ENCODE data around the gene DOHH. TPM values are rescaled to one million over a fixed set of nuclear protein-coding genes. Genes with fewer than 3 reads are reported as not detected.

DOHH gene
- total RNA-seq, 4 donors from 2014 or later, result 1.2 to 10.4 (median 4.7) TPM

- no peak for DNase-seq
- intact Hi-C loops (cut with DNase I; ENCODE audit: low total_unique reads), result no loop called here
- no peak for TF ChIP-seq POLR2A (IDR thresholded peaks at IDR 0.05)
- no peak for TF ChIP-seq CTCF (IDR thresholded peaks at IDR 0.05)
- Histone ChIP-seq H3K27me3 (no peaks in the 10 kb centered on the region), H3K4me1 (peaks cover 0 to 4% of the 10 kb centered on the region in 2 donors), H3K9me3 (no peaks in the 10 kb centered on the region), H3K27ac (peak overlapping the region; percentile 61 to 63), H3K36me3 (no peaks in the 10 kb centered on the region), H3K4me3 (no peak overlapping the region)
Measured at GRCh38 chr19:3442487-3443071, 57.9 kb downstream of the DOHH start.

- TF ChIP-seq POLR2A (IDR thresholded peaks at IDR 0.05) (no peak), CTCF (IDR thresholded peaks at IDR 0.05) (no peak)
- H3K27ac ChIP-seq, result peak overlapping the region; percentile 61 to 63
- H3K36me3 ChIP-seq, result no peaks in the 10 kb centered on the region
- H3K27me3 ChIP-seq, result no peaks in the 10 kb centered on the region
- H3K9me3 ChIP-seq, result no peaks in the 10 kb centered on the region
- intact Hi-C loops (cut with DNase I; ENCODE audit: low total_unique reads), result no loop called here
- no peak for DNase-seq
- peaks cover 0 to 4% of the 10 kb centered on the region in 2 donors for H3K4me1 ChIP-seq
- no peak overlapping the region for H3K4me3 ChIP-seq
Measured at GRCh38 chr19:3441986-3442329, 58.5 kb downstream of the DOHH start.

- Histone ChIP-seq H3K4me1 (peaks cover 0 to 4% of the 10 kb centered on the region in 2 donors), H3K36me3 (no peaks in the 10 kb centered on the region), H3K27ac (peak overlapping the region; percentile 61 to 63), H3K4me3 (no peak overlapping the region), H3K9me3 (no peaks in the 10 kb centered on the region), H3K27me3 (no peaks in the 10 kb centered on the region)
- TF ChIP-seq CTCF (IDR thresholded peaks at IDR 0.05), result no peak
- no peak for TF ChIP-seq POLR2A (IDR thresholded peaks at IDR 0.05)
- no peak for DNase-seq
- intact Hi-C loops (cut with DNase I; ENCODE audit: low total_unique reads), result no loop called here
Measured at GRCh38 chr19:3441089-3441985, 59.1 kb downstream of the DOHH start.

Small RNA genes lying within 50 kb of the gene (small RNA-seq; reads per million reads assigned to genes)
- gene RF00212, result not detected

Other genes with a start within 250 kb of the DOHH start
- gene NFIC, start 134.1 kb downstream of the DOHH start, total RNA-seq, result 100 to 1,000 TPM in 2 of 4 donors, 10 to 100 TPM in 2; 18.5 to 361 (median 82.9) TPM
- under 1 TPM in 1 of 4 donors, not detected in 3; 0.97 TPM for gene SMIM24, start 20.1 kb downstream of the DOHH start, total RNA-seq
- gene SMIM44, start 17.2 kb downstream of the DOHH start, total RNA-seq, result not detected
- 10 to 100 TPM in 3 of 4 donors, 1 to 10 TPM in 1; 3.8 to 70.8 (median 33.0) TPM for gene FZR1, start 5.6 kb upstream of the DOHH start, total RNA-seq
- 1 to 10 TPM in 1 of 4 donors, not detected in 3; 5.5 TPM for gene TEKTIP1, start 38.5 kb upstream of the DOHH start, total RNA-seq
- gene MFSD12, start 56.9 kb upstream of the DOHH start, total RNA-seq, result 10 to 100 TPM in 3 of 4 donors, under 1 TPM in 1; 0.59 to 44.9 (median 38.9) TPM
- gene HMG20B, start 72.3 kb upstream of the DOHH start, total RNA-seq, result 100 to 1,000 TPM in 1 of 4 donors, 10 to 100 TPM in 3; 52.9 to 232 (median 63.6) TPM
- gene GIPC3, start 84.8 kb upstream of the DOHH start, total RNA-seq, result 1 to 10 TPM in 1 of 4 donors, under 1 TPM in 1, not detected in 2; 0.07 to 4.0 TPM
- 1 to 10 TPM in 2 of 4 donors, not detected in 2; 2.6 to 7.3 TPM for gene TBXA2R, start 106.2 kb upstream of the DOHH start, total RNA-seq
- gene CACTIN, start 126.1 kb upstream of the DOHH start, total RNA-seq, result 10 to 100 TPM in 3 of 4 donors, 1 to 10 TPM in 1; 6.8 to 28.4 (median 20.7) TPM
- gene PIP5K1C, start 199.8 kb upstream of the DOHH start, total RNA-seq, result 10 to 100 TPM in 3 of 4 donors, 1 to 10 TPM in 1; 6.2 to 77.5 (median 33.2) TPM
- gene TJP3, start 207.7 kb upstream of the DOHH start, total RNA-seq, result 1 to 10 TPM in 3 of 4 donors, under 1 TPM in 1; 0.37 to 7.4 (median 3.9) TPM